ENCODE data around the gene SMAD6. TPM values are rescaled to one million over a fixed set of nuclear protein-coding genes. Genes with fewer than 3 reads are reported as not detected.
A peak's percentile ranks its signal among the peaks of the same experiment; 100 is the strongest.

The SMAD6 gene
- total and polyA plus RNA-seq, 10 of the 15 experiments (the other 5 are each of a cell fraction or from before 2014, with no cell fraction given) = under 0.01 to 0.10 (median 0.03) TPM; not detected in 7

DNA sequence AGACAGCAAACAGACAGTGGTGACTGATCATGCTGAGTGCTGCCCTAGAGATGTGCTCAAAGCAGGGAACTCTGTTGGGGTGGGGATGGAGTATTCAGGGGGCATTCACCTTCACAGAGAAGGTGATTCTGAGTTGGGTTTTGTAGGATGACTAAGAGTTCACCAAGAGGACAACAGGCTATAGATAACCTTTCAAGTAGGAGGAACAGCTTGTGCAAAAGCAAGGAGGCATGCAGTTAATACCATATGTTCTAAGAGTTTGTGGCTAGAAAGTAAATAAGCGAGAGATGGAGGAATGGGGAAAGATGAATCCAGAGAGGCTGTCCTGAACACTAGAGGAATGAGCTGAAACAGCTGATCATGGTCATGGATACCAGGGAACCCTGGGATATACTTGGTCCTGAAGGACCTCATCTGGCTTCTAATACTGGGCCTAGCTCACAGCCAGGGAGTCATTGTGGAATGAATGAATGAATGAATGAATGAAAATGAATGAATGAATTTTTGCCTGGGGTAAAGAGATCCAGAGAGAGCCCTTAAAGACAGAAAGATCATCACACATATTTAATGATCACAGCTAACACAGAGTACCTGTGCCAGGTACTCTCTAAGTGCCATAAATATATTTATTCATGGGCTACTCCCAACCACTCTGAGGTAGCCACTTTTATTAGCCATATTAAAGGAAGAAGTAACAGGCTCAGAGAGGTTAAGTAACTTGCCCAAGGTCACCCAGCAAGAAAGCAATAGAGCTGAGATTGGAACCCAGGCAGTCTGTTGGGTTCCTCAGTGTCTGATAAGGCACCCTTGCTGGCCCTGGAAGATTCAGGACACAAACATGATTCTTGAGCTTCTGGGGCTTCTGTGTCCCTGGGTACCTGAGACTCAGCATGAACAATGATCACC, 22.0 kb downstream of the SMAD6 start:
- ATAC-seq (no peak), FAIRE-seq (no peak), DNase-seq (ENCODE audit: low read depth, low spot score) (no peak)
- Histone ChIP-seq H3K4me1 (ENCODE audit: control insufficient read depth, insufficient read depth, low read length) (no peaks in the 10 kb centered on the region), H3K36me3 (ENCODE audit: control insufficient read depth in 2 of 2, insufficient read depth in 2 of 2, low read length in 1 of 2) (no peaks in the 10 kb centered on the region), H3K4me2 (ENCODE audit: control insufficient read depth, insufficient read depth) (no peak overlapping the region), H3K4me3 (no peak overlapping the region), H4K20me1 (ENCODE audit: control insufficient read depth, insufficient read depth) (no peaks in the 10 kb centered on the region), H3K9me3 (replicated peaks; ENCODE audit: control insufficient read depth, insufficient read depth, low read length) (no peaks in the 10 kb centered on the region), H3K27me3 (replicated peaks in 1 of 2; ENCODE audit: control insufficient read depth in 2 of 2, insufficient read depth in 2 of 2, low read length in 1 of 2) (no peaks in the 10 kb centered on the region; a peak in 2 of 4 replicates), H3K27ac (ENCODE audit: control insufficient read depth, insufficient read depth) (no peak overlapping the region), H3K79me2 (ENCODE audit: control insufficient read depth, insufficient read depth, low read length) (no peaks in the 10 kb centered on the region), H3K9ac (ENCODE audit: control insufficient read depth, insufficient read depth, low read length) (no peak overlapping the region), H2AFZ (ENCODE audit: control insufficient read depth, low read depth, low read length) (no peak overlapping the region)
- in situ Hi-C loops (cut with MboI) = no loop called here
- peak; percentile 84 for TF ChIP-seq ZNF24 (IDR thresholded peaks at IDR 0.05)
- TF ChIP-seq NFIC (IDR thresholded peaks at IDR 0.05; ENCODE audit: low read depth, low read length) = no peak
- TF ChIP-seq, protein P1, sequence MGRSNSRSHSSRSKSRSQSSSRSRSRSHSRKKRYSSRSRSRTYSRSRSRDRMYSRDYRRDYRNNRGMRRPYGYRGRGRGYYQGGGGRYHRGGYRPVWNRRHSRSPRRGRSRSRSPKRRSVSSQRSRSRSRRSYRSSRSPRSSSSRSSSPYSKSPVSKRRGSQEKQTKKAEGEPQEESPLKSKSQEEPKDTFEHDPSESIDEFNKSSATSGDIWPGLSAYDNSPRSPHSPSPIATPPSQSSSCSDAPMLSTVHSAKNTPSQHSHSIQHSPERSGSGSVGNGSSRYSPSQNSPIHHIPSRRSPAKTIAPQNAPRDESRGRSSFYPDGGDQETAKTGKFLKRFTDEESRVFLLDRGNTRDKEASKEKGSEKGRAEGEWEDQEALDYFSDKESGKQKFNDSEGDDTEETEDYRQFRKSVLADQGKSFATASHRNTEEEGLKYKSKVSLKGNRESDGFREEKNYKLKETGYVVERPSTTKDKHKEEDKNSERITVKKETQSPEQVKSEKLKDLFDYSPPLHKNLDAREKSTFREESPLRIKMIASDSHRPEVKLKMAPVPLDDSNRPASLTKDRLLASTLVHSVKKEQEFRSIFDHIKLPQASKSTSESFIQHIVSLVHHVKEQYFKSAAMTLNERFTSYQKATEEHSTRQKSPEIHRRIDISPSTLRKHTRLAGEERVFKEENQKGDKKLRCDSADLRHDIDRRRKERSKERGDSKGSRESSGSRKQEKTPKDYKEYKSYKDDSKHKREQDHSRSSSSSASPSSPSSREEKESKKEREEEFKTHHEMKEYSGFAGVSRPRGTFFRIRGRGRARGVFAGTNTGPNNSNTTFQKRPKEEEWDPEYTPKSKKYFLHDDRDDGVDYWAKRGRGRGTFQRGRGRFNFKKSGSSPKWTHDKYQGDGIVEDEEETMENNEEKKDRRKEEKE (IDR thresholded peaks at IDR 0.05) = no peak
- TF ChIP-seq, protein P2, sequence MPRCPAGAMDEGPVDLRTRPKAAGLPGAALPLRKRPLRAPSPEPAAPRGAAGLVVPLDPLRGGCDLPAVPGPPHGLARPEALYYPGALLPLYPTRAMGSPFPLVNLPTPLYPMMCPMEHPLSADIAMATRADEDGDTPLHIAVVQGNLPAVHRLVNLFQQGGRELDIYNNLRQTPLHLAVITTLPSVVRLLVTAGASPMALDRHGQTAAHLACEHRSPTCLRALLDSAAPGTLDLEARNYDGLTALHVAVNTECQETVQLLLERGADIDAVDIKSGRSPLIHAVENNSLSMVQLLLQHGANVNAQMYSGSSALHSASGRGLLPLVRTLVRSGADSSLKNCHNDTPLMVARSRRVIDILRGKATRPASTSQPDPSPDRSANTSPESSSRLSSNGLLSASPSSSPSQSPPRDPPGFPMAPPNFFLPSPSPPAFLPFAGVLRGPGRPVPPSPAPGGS (IDR thresholded peaks at IDR 0.05; ENCODE audit: borderline replicate concordance, insufficient read depth, low read depth, low read length, poor library complexity, severe bottlenecking) = no peak
- ChIA-PET POLR2A (no interaction called here), SMC1A (ENCODE audit: uncharacterized antibody, unreplicated experiment) (interaction anchor here (1.2 kb wide), 1 partner anchor 48 kb away, joined by 3 read pairs; no protein-coding TSS in a partner anchor), CTCF (interaction anchor here (0.6 to 1.0 kb wide), 2 partner anchors 9 to 107 kb away, joined by 3 read pairs; no protein-coding TSS in a partner anchor), RAD21 (ENCODE audit: unreplicated experiment) (no interaction called here)
- intact Hi-C loops (cut with micrococcal nuclease; ENCODE audit: unreplicated experiment) = no loop called here
- 0% methylated on average over 1 of the region's 1 CpG for whole genome bisulfite sequencing (ENCODE audit: insufficient coverage, insufficient replicate concordance, low lambda C conversion rate, missing lambda C conversion rate)
- no TSS peak for BruUV-seq (replicated peaks)

All from GM12878 (cell line).